Chondrocyte (in vitro differentiated cells): ENCODE data around the gene ZNF121. TPM values are rescaled to one million over a fixed set of nuclear protein-coding genes. Genes with fewer than 3 reads are reported as not detected.
"Not testable (repeated sequence)": the region's sequence is repeated elsewhere in the genome, so short reads cannot be mapped to it uniquely, and the experiment has no call there.

Experiments used
- DNase-seq: peaks from one replicate; pipeline ENCODE4 v3.0.0; 2021; ENCODE audit warnings: mixed read lengths, low spot score
- H3K27ac Mint-ChIP-seq: one replicate; pipeline ENCODE4 v1.8.0; 2021; ENCODE audit warnings: mild to moderate bottlenecking, moderate library complexity, mixed read lengths; ENCODE audit not compliant: unreplicated experiment
- H3K27me3 Mint-ChIP-seq: 2 replicates; pipeline ENCODE4 v1.8.0; 2021; ENCODE audit warnings: low read depth, mixed read lengths
- H3K36me3 Mint-ChIP-seq: 2 replicates; pipeline ENCODE4 v1.8.0; 2021; ENCODE audit warnings: low read depth, mixed read lengths
- H3K4me1 Mint-ChIP-seq: 2 replicates; pipeline ENCODE4 v1.8.0; 2021; ENCODE audit warnings: low read depth, mild to moderate bottlenecking, mixed read lengths
- H3K4me3 Mint-ChIP-seq: one replicate; pipeline ENCODE4 v1.8.0; 2021; ENCODE audit warnings: mild to moderate bottlenecking, moderate library complexity, mixed read lengths; ENCODE audit not compliant: unreplicated experiment
- H3K9me3 Mint-ChIP-seq: 2 replicates; pipeline ENCODE4 v1.8.0; 2021; ENCODE audit warnings: low read depth, mixed read lengths
- total RNA-seq: library from RNA; stranded (reverse); gene quantifications from 3 replicates; pipeline ENCODE4 v1.2.1, GENCODE V29; 2021
- TF ChIP-seq, protein P1 (sequence below): fragments of 200-600 bp; sonication (generic); IDR thresholded peaks from 2 replicates; pipeline ENCODE4 v1.5.0; 2021; ENCODE audit warnings: antibody characterized with exemption, mild to moderate bottlenecking, moderate library complexity

ZNF121 gene
- total RNA-seq, 1 donor from 2014 or later, result 21.6 TPM

DNA sequence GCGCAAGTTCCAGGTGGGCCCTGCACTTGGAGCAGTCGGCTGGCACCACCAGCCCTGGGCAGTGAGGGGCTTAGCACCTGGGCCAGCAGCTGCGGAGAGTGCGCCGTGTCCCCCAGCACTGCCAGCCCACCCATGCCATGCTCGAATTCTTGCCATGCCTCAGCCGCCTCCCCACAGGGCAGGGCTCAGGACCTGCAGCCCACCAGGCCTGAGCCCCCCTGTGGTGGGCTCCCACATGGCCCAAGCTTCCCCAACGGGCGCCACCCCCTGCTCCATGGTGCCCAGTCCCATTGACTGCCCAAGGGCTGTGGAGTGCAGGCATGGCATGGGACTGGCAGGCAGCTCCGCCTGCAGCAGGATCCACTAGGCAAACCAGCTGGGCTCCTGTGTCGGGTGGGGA is 36.4 kb downstream of the ZNF121 start:
- TF ChIP-seq, protein P1, sequence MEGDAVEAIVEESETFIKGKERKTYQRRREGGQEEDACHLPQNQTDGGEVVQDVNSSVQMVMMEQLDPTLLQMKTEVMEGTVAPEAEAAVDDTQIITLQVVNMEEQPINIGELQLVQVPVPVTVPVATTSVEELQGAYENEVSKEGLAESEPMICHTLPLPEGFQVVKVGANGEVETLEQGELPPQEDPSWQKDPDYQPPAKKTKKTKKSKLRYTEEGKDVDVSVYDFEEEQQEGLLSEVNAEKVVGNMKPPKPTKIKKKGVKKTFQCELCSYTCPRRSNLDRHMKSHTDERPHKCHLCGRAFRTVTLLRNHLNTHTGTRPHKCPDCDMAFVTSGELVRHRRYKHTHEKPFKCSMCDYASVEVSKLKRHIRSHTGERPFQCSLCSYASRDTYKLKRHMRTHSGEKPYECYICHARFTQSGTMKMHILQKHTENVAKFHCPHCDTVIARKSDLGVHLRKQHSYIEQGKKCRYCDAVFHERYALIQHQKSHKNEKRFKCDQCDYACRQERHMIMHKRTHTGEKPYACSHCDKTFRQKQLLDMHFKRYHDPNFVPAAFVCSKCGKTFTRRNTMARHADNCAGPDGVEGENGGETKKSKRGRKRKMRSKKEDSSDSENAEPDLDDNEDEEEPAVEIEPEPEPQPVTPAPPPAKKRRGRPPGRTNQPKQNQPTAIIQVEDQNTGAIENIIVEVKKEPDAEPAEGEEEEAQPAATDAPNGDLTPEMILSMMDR, result no peak
- no peaks in the 10 kb centered on the region for H3K4me1 Mint-ChIP-seq
- H3K27ac Mint-ChIP-seq, result no peak overlapping the region
- H3K9me3 Mint-ChIP-seq, result peaks cover 14% of the 10 kb centered on the region
- H3K4me3 Mint-ChIP-seq, result no peak overlapping the region
- H3K36me3 Mint-ChIP-seq, result peaks cover 11% of the 10 kb centered on the region
- DNase-seq, result no peak
- no peaks in the 10 kb centered on the region for H3K27me3 Mint-ChIP-seq

DNA sequence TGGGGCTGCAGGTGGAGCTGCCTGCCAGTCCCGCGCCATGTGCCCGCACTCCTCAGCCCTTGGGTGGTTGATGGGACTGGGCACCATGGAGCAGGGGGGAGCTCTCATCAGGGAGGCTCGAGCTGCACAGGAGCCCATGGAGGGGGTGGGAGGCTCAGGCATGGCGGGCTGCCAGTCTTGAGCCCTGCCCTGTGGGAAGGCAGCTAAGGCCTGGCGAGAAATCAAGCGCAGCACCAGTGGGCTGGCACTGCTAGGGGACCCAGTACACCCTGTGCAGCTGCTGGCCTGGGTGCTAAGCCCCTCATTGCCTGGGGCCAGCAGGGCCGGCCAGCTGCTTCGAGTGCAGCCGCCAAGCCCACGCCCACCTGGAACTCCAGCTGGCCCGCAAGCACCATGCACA is 43.0 kb downstream of the ZNF121 start:
- H3K27me3 Mint-ChIP-seq, H3K4me3 Mint-ChIP-seq, DNase-seq, H3K27ac Mint-ChIP-seq: not testable (repeated sequence)
- peaks cover 19% of the 10 kb centered on the region for H3K36me3 Mint-ChIP-seq
- H3K4me1 Mint-ChIP-seq, result peaks cover 23% of the 10 kb centered on the region
- peaks cover 20% of the 10 kb centered on the region for H3K9me3 Mint-ChIP-seq

DNA sequence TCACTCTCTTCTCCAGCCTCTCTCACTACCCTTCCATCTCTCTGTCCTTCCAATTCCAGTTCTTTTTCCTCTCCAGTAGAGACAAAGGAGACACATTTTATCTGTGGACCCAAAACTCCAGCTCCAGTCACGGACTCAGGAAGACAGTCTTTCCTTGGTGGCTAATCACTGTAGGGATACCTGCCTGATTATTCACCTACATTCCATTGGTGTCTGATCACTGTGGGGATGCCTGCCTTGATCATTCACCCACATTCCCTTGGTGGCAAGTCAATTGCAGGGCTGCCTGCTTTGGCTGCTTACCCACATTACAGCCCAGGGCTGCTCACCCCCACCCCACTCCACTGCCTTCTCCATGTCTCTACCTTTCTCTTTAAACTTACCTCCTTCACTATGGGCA is 44.4 kb downstream of the ZNF121 start:
- Mint-ChIP-seq H3K9me3 (peaks cover 30% of the 10 kb centered on the region), H3K27ac (peak overlapping the region; percentile 64), H3K36me3 (peaks cover 32% of the 10 kb centered on the region), H3K4me1 (peaks cover 23% of the 10 kb centered on the region), H3K4me3 (peak overlapping the region; percentile 49)
- not testable (repeated sequence) for H3K27me3 Mint-ChIP-seq, DNase-seq

- Mint-ChIP-seq H3K36me3 (peaks cover 39% of the 10 kb centered on the region), H3K27ac (peak overlapping the region; percentile 100), H3K4me3 (peak overlapping the region; percentile 94), H3K4me1 (peaks cover 23% of the 10 kb centered on the region), H3K9me3 (peaks cover 32% of the 10 kb centered on the region)
- H3K27me3 Mint-ChIP-seq, DNase-seq: not testable (repeated sequence)
These were observed 45.1 kb downstream of the ZNF121 start for GRCh38 chr19:9539201-9539600.

GRCh38 chr19:9538183-9539058 is 45.9 kb downstream of the ZNF121 start, which contains the start of gene ZNF426:
TSS of gene ZNF426 (minus strand) at chr19:9538645. CDS start at chr19:9536232, 2,413 bp downstream.
- Mint-ChIP-seq H3K27ac (peak within 1 kb of the TSS; percentile 100), H3K4me3 (peak within 1 kb of the TSS; percentile 94), H3K27me3 (no peaks in the 10 kb centered on the region), H3K36me3 (peaks cover 47% of the 10 kb centered on the region), H3K4me1 (peaks cover 23% of the 10 kb centered on the region), H3K9me3 (peaks cover 40% of the 10 kb centered on the region)
- peak; percentile 94 for DNase-seq
- TF ChIP-seq, protein P1, result no peak

DNA sequence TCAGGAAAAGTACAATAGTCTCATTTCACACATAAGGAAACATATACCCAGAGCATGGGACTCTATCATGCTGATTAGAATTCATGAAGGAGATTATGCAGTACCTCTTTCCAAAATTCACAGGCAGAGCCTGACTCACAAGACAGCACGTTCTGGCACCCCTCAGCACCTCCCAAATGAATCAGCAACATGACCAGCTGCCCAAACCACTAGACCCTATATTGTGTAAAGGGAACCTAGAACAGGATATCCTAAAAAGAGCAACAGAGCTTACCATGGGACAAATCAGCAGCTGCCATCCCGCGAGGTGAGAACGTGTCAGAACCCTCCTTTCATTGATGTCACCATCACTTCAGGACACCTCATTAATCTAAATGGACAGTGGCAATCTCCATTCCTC is 48.4 kb downstream of the ZNF121 start:
- peaks cover 54% of the 10 kb centered on the region for H3K9me3 Mint-ChIP-seq
- no peaks in the 10 kb centered on the region for H3K27me3 Mint-ChIP-seq
- TF ChIP-seq, protein P1, result no peak
- H3K4me3 Mint-ChIP-seq, result no peak overlapping the region
- peaks cover 23% of the 10 kb centered on the region for H3K4me1 Mint-ChIP-seq
- no peak for DNase-seq
- no peak overlapping the region for H3K27ac Mint-ChIP-seq
- H3K36me3 Mint-ChIP-seq, result peaks cover 71% of the 10 kb centered on the region
